ENCODE measurements around the gene ERC2. TPM values are rescaled to one million over a fixed set of nuclear protein-coding genes. Genes with fewer than 3 reads are reported as not detected.

ERC2 gene
- total RNA-seq, 1 experiment from 2014 or later = 0.26 TPM

- no peak for DNase-seq (ENCODE audit: low spot score)
Observed at GRCh38 chr3:55525436-55525835, 942.8 kb downstream of the ERC2 start.

DNA sequence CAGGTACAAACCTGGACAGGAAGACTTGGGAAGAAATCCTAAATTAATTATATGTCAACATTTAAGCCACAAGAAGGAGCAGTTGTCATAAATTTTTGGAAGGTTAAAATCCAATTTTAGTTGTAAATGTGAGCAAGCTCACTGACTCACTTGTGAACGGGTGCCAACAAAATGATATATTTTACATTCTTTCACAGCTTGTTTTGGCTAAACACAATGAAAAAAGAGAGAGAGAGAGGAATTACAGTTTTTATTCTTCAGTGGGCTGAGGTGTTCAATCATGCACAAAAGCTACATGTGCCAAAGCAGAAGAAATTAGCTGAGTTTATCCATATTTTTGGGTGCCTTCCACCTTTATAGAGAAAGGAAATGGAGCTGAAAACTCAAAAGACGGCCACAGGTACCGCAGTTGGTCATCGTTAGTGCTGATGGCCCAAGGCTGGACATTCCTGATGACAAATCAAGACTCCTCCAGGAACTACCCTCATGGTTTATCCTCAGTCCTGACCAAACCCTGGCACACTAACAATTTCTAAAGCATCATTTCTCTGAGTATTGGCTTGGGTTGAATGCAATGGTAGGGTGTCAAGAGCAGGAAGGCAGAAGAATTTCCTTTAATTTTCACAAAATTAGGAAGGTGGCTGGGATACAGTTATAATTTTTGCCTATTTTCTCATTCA lies 943.6 kb downstream of the ERC2 start:
- DNase-seq (ENCODE audit: low spot score) = peak; percentile 82

GRCh38 chr3:55523471-55523870 lies 944.8 kb downstream of the ERC2 start:
- DNase-seq (ENCODE audit: low spot score) = no peak

GRCh38 chr3:55521738-55522421 lies 946.4 kb downstream of the ERC2 start:
- no peak for DNase-seq (ENCODE audit: low spot score)

DNA sequence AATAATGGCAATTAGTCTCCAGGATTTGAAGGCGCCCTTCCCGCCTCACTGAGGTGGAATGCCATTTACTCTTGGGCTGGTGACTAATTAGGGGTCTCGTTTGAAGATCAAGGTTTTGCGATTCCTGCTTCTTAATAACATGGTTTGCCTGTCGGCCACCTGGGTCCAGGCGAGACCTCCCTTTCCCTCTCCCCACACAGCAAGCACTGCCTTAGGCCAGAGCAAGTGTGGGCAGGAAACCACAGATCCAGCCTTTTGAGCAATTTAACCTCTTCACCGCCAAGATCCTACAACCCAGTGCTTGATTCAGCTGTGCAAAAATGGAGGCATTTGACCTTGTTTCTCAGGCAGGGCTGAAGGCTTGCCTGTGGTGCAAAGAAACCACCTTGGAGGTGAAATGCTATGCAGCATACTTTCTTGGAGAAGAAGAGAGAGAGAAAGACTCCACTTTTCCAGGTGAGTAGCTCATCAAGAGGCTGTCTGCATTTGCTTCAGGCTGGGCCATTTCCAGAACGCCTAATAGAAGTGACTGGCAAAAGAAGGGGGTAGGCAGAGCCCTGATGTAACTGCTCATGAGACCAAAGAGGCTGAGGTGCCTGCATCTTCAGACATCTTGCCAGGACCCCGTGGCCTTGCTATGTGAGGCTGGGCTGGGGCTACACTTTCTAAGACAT lies 947.1 kb downstream of the ERC2 start:
- DNase-seq (ENCODE audit: low spot score) = no peak

- DNase-seq (ENCODE audit: low spot score) = no peak
Observed at GRCh38 chr3:55519019-55519418, 949.2 kb downstream of the ERC2 start.

GRCh38 chr3:55518451-55518850 lies 949.8 kb downstream of the ERC2 start:
- DNase-seq (ENCODE audit: low spot score) = no peak

- no peak for DNase-seq (ENCODE audit: low spot score)
Observed at GRCh38 chr3:55516392-55517030, 951.8 kb downstream of the ERC2 start.

DNA sequence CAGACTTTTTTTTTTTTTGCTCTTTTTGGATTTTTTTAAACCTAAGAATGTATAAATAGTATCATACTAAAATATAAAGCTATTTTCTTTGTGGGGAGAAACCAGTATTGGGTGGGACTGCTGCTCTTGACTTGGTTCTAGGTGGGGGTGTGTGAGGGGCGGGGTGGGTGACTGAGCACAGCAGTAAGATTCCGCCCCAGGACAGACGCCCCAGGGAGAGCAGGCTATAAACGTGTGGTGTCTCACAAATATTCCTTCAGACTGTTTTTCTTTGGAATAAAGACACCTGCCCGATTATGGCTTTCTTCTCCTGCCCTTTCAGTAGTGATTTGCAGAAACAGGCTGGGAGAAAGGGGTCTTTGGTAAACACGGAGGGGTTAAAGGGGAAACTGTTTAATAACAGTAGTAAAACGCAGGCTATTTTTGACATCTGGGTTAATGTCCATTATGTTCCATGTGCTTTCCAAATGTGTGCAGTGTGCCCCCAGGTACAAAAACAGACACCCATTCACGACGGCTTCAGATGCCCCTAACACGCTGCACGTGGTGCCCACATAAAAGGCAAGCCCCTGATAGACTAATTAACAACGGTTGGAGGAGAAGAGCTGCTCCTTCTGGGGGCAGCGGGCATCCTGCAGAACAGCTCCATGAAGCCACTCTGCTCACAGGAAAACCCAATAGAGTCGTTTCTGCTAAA lies 952.6 kb downstream of the ERC2 start:
- DNase-seq (ENCODE audit: low spot score) = no peak

- DNase-seq (ENCODE audit: low spot score) = no peak
Observed at GRCh38 chr3:55514962-55515361, 953.3 kb downstream of the ERC2 start.

DNA sequence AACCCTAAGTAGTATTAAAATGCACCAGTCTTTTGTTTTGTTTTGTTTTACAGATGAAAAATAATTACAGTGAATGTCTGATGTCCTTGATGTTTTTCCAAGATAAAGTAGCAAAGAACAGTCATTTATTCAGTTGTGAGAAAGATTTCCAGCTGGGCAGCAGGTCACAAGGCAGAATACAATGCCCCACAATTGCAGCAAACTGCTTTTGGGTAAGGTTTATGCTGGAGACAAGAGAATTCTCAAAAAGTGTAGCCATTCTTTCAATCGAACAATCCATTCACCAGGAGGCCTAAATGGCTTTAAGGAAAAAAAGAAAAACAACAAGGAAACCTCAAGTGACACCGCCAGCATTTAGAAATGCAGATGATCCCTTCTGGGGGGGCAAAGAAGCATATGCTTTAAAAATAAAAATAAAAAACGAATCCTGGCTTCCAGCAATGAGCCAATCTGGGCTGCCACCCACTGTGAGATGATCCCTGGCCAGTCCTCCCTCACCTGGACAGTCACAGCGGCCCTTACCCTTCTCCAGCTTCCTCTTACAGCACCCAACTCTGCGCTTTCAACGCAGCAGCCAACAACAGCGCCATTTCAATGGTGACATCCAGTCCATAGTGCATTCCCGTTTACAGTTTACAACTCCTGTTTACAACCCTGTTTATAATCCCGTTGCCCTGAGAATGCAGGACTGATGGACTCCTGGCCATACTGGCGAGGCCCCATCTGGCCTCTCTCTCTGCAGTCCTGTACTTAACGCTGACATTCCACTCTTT lies 955.5 kb downstream of the ERC2 start:
- no peak for DNase-seq (ENCODE audit: low spot score)

DNA sequence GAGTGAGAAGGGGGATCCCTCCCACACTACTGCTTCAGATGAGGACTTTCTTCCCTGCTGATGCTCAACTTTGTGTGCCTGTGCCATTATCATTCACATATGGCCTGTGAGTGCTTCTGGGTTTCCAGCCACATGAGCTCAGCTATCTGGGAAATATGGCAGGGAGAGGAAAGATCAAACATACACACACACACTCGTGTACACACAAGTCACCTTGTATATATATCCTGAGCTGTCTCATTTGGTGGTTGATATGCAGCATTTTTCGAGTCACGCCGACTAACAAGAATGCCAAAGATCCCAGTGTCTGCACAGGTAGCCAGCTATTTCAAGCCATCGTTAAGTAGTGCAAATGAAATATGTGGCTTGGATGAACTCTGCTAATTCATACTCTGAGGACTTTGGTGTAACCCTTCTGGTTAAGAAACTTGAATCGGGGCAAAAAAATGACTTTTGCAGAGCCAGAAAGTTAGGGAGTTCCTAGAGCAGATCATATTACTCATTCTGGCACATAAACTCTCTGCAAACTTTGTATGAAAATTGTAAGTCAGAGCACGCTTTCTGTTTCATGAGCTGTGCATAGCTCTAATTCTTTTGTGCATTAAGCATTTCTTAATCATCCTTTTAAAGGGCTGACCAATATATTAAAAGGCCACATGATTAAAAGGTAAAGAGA lies 956.2 kb downstream of the ERC2 start:
- DNase-seq (ENCODE audit: low spot score) = no peak

DNA sequence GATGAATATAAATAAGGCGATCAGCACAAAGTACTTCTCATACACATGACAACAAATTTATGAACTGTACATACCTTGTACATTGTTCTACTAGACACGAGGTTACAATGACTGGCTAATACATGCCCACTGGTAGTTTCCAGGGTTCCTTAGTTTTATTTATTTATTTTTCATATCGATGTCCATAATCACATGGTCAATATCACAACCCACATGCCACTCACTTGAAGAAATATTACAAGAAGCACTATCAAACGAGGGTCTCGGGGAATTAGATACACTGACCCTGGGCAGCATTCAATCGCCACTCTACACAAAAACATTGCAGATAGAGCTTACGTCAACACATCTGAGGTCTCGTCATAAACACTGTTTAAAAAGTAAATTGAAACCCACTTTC lies 959.9 kb downstream of the ERC2 start:
- no peak for DNase-seq (ENCODE audit: low spot score)

DNA sequence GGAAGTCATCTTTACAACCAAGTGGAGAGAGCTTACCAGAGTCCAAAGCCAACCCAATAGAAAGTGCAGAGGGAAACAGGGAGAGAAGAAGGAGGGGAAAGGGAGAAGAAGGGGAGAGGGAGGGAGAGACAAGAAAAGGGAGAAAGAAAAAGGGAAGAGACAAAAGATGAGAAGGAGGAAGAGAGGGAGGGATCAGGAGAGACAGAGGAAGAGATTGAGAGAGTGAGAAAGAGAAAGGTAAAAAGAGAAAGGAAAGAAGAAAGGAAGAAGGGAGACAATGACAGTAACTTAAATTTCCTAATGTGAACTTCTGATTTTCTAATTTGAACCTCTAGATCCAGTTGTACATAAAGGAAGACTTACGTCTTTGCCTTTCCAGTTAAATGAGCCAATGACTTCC lies 960.5 kb downstream of the ERC2 start:
- DNase-seq (ENCODE audit: low spot score) = no peak

DNA sequence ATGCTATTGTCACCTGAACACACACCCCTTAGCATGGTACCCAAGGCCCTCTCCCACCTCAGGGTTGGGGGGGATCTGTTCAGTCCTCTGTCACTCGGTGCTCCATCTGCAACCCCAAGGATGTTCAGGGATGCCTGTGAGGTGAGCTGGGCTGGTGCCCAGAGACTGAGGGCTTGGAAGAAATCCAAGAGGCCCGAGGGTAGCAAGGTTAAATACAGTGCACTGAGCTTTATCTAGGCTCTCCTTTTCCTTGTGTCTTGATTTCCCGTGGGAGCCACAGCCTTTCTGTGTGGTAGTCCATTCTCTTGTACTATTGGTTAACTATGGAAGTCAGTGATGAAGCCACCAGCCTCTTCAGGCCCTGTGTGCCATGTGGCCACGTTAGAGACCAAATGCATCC lies 962.5 kb downstream of the ERC2 start:
- no peak for DNase-seq (ENCODE audit: low spot score)

GRCh38 chr3:55505102-55505501 lies 963.2 kb downstream of the ERC2 start:
- peak; percentile 48 for DNase-seq (ENCODE audit: low spot score)

DNA sequence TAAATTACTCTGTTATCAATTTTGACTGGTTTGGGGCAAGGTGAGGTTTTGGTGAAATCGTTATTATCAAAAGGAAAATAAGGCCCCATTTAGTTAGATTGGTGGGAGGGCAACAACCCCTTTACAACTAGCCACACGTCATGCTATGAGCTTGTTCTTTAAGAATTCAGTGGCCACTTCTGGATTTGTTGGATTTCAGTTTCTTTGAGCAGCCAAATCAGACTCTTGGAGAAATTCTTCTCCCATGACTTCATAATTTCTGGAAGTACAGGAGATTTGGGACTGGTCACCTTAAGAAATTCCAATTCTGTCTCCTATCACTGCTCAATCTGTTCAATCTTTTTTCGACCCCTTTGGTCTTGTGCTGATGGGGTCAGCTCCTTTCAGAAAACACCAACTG lies 966.4 kb downstream of the ERC2 start:
- no peak for DNase-seq (ENCODE audit: low spot score)

DNA sequence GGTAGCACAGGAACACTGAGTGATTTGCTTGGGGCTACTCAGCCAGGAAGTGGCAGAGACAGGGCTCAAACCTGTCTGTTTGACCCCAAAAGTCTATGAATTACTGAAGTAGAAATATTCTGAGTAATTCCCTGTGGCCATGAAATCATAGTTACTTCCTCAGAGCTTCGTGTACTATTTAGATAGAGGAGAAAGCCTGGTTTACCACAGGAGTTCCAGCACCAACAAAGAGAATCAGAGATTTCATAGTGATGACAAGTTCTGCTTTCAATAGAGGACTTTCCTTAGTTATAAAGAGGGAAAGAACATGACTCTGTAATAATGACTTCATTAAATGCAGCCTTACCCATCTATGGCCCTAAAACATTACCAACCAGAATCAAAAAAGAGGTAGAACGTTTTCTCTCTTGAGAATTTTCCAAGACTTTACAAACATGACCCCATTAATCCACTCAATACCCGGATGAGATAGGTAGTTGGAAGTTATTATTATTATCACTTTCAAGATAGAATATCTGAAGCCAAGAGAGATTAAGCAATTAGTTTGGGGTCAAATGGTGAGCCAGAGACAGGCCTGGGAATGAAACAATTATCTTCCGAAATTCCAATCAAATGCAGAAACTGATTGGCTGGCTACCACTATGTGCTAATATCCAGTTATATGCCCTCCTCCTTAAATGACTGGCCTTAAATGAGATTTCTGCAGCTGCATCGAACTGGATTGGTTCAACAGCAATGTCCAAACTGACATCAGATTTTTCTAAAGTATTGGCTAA lies 967.5 kb downstream of the ERC2 start:
- no peak for DNase-seq (ENCODE audit: low spot score)

GRCh38 chr3:55498520-55498919 lies 969.7 kb downstream of the ERC2 start:
- no peak for DNase-seq (ENCODE audit: low spot score)

DNA sequence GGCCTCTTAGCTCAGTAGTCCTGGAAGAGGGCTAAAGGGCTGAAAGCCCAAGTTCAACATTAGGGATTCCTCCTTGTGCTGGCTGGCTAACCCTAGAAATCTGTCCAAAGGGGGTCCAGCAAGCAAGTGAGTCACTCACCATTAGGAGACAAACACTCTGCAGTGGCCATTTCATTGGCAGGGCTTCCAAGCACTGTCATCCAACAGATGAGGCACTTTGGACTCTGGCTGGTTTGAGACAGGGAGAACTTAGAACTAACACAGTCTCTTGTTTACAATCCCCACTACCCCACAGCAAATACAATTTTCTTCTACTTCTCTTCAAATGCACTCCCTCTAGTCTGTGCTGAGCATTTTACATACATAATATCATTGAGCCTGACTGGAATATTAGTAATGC lies 971.0 kb downstream of the ERC2 start:
- no peak for DNase-seq (ENCODE audit: low spot score)

Data from A172 (cell line).